AG09309 (cell line): ENCODE measurements around the gene RFNG.
A peak's percentile ranks its signal among the peaks of the same experiment; 100 is the strongest.

Source experiments
- DNase-seq: peaks from one replicate; pipeline ENCODE4 v3.0.0-alpha.2; 2010; ENCODE audit warnings: low read depth
- H3K4me3 ChIP-seq: 2 replicates; pipeline ENCODE4 v1.5.1; 2011; ENCODE audit warnings: mild to moderate bottlenecking, low read depth, low read length, moderate library complexity; ENCODE audit not compliant: control insufficient read depth
- CTCF ChIP-seq: IDR thresholded peaks from 2 replicates; pipeline ENCODE4 v1.5.1; 2011; ENCODE audit warnings: mild to moderate bottlenecking, low read depth, low read length, inconsistent platforms; ENCODE audit not compliant: insufficient read depth, control insufficient read depth; ENCODE audit errors: missing control alignments

RFNG gene

GRCh38 chr17:82051776-82052637 is at the start of gene RFNG, which contains the start of gene GPS1:
RFNG (minus strand) TSS chr17:82051811; CDS start chr17:82051766, 45 bp downstream.
GPS1 (plus strand) TSS chr17:82051898; CDS start chr17:82051932, 34 bp downstream.
- H3K4me3 ChIP-seq = peak within 1 kb of the TSS; percentile 74
- no peak for TF ChIP-seq CTCF
- no peak for DNase-seq

GRCh38 chr17:82101301-82101715 is 49.7 kb upstream of the RFNG start:
- no peak overlapping the region for H3K4me3 ChIP-seq
- no peak for DNase-seq
- no peak for TF ChIP-seq CTCF

GRCh38 chr17:82100502-82101298 is 49.1 kb upstream of the RFNG start:
- DNase-seq = no peak
- H3K4me3 ChIP-seq = no peak overlapping the region
- TF ChIP-seq CTCF = no peak

- peak overlapping the region; percentile 47 for H3K4me3 ChIP-seq
- no peak for TF ChIP-seq CTCF
- DNase-seq = no peak
Measured at GRCh38 chr17:82098939-82099763, 47.5 kb upstream of the RFNG start.

GRCh38 chr17:82098169-82098938 is 46.7 kb upstream of the RFNG start, which contains the start of gene FASN:
FASN (minus strand) TSS chr17:82098236; CDS start chr17:82096445, 1,791 bp downstream.
- peak; percentile 73 for DNase-seq
- TF ChIP-seq CTCF = peak; percentile 57
- peak within 1 kb of the TSS; percentile 74 for H3K4me3 ChIP-seq
